Prostate gland (tissue), 2 donors: ENCODE results near the gene BDNF. TPM values are rescaled to one million over a fixed set of nuclear protein-coding genes. Genes with fewer than 3 reads are reported as not detected.

Experiments used
- DNase-seq: peaks from one replicate; pipeline ENCODE4 v3.0.0-alpha.2; 2019; ENCODE audit warnings: low spot score
- H3K27ac ChIP-seq, 2 donors: fragments of 200-600 bp; sonication (generic); 2 replicates each; pipeline ENCODE4 v1.5.1; 2017 to 2019
- H3K27me3 ChIP-seq: fragments of 200-600 bp; sonication (generic); replicated peaks from 2 replicates; pipeline ENCODE4 v1.5.1; 2019; ENCODE audit not compliant: insufficient read depth
- H3K36me3 ChIP-seq, 2 donors: fragments of 200-600 bp; sonication (generic); 1 replicate in 1 of 2; 2 replicates in 1 of 2; pipeline versions ENCODE4 v1.5.1 to v1.8.1; 2017 to 2019
- H3K4me1 ChIP-seq: fragments of 200-600 bp; sonication (generic); replicated peaks from 2 replicates; pipeline ENCODE4 v1.5.1; 2019
- H3K4me3 ChIP-seq, 2 donors: fragments of 200-600 bp; sonication (generic); 2 replicates each; pipeline ENCODE4 v1.5.1; 2017 to 2019
- H3K9me3 ChIP-seq: fragments of 200-600 bp; sonication (generic); 2 replicates; pipeline ENCODE4 v1.5.1; 2017
- CTCF ChIP-seq, 4 experiments: fragments of 200-600 bp in 2 of 4; fragments of 450-650 bp in 2 of 4; sonication (generic) in 2 of 4; IDR thresholded peaks; 1 replicate in 3 of 4; 2 replicates in 1 of 4; pipeline ENCODE4 v1.5.1; 2016 to 2019; ENCODE audit warnings: antibody characterized with exemption in 4 of 4, mild to moderate bottlenecking in 2 of 4, moderate library complexity in 2 of 4
- POLR2A ChIP-seq: fragments of 450-650 bp; IDR thresholded peaks from one replicate; pipeline ENCODE4 v1.6.1; 2016; ENCODE audit warnings: antibody characterized with exemption, mild to moderate bottlenecking
- POLR2AphosphoS5 ChIP-seq: sonication (generic); formaldehyde crosslinking; IDR thresholded peaks from one replicate; pipeline ENCODE4 v1.6.1; 2017; ENCODE audit warnings: antibody characterized with exemption
- WGBS: methylation state at CpG from one replicate; pipeline ENCODE4 v1.1.5; 2018; 5-methylcytosine and 5-hydroxymethylcytosine counted together
- intact Hi-C: fragments of 100-400 bp; cut with DNase I; formaldehyde crosslinking; loops from one replicate; pipeline ENCODE4 v1.14.2; 2022
- total RNA-seq, 2 donors: library from RNA; depleted of rRNA; stranded (reverse); fragments of >200 nt; gene quantifications; one replicate each; pipeline ENCODE4 v1.1.0, GENCODE V29; 2016

The BDNF gene
- total RNA-seq, 2 donors from 2014 or later = 0.87 to 2.5 TPM

- 94% methylated on average over 3 of the region's 3 CpGs for WGBS
- Histone ChIP-seq H3K4me3 (no peak overlapping the region), H3K9me3 (no peaks in the 10 kb centered on the region), H3K27ac (no peak overlapping the region), H3K36me3 (no peaks in the 10 kb centered on the region), H3K4me1 (no peaks in the 10 kb centered on the region), H3K27me3 (no peaks in the 10 kb centered on the region)
- intact Hi-C loops = loop anchor here (10.0 kb wide), 1 partner anchor 987 kb away; no protein-coding TSS in a partner anchor
- TF ChIP-seq POLR2AphosphoS5 (no peak), CTCF (IDR thresholded peaks at IDR 0.05) (no peak), POLR2A (no peak)
- no peak for DNase-seq
Measured at GRCh38 chr11:27707676-27708075, 7.4 kb upstream of the BDNF start.

- no peaks in the 10 kb centered on the region for H3K27me3 ChIP-seq
- 41% methylated on average over 5 of the region's 5 CpGs for WGBS
- intact Hi-C loops = loop anchor here (10.0 kb wide), 1 partner anchor 989 kb away; no protein-coding TSS in a partner anchor
- no peaks in the 10 kb centered on the region for H3K36me3 ChIP-seq
- H3K27ac ChIP-seq = no peak overlapping the region
- no peaks in the 10 kb centered on the region for H3K4me1 ChIP-seq
- TF ChIP-seq POLR2A = no peak
- peak in 3 of 4 experiments; percentile 14 to 35 (median 33) for TF ChIP-seq CTCF (IDR thresholded peaks at IDR 0.05)
- no peak for DNase-seq
- H3K4me3 ChIP-seq = no peak overlapping the region
- H3K9me3 ChIP-seq = no peaks in the 10 kb centered on the region
Measured at GRCh38 chr11:27705873-27706820, 5.9 kb upstream of the BDNF start.

- H3K27me3 ChIP-seq = peaks cover 3% of the 10 kb centered on the region
- intact Hi-C loops = loop anchor here (5.0 to 10.0 kb wide), 2 partner anchors 991 to 1454 kb away; no protein-coding TSS in a partner anchor
- 45% methylated on average over 3 of the region's 3 CpGs for WGBS
Measured at GRCh38 chr11:27703481-27703880, 3.2 kb upstream of the BDNF start.

GRCh38 chr11:27702811-27703210, 2.6 kb upstream of the BDNF start:
- no peak for TF ChIP-seq POLR2AphosphoS5
- TF ChIP-seq CTCF (IDR thresholded peaks at IDR 0.05) = no peak
- no peak for TF ChIP-seq POLR2A
- Histone ChIP-seq H3K27ac (no peak overlapping the region), H3K4me3 (no peak overlapping the region), H3K36me3 (no peaks in the 10 kb centered on the region), H3K9me3 (no peaks in the 10 kb centered on the region), H3K27me3 (peaks cover 3% of the 10 kb centered on the region), H3K4me1 (peaks cover 7% of the 10 kb centered on the region)
- WGBS = 63% methylated on average over 6 of the region's 6 CpGs
- no peak for DNase-seq
- intact Hi-C loops = loop anchor here (5.0 to 10.0 kb wide), 2 partner anchors 992 to 1454 kb away; no protein-coding TSS in a partner anchor

More at GRCh38 chr11:27703481-27703880, 3.2 kb upstream of the BDNF start:
- TF ChIP-seq POLR2A (no peak), CTCF (IDR thresholded peaks at IDR 0.05) (no peak), POLR2AphosphoS5 (no peak)
- no peak for DNase-seq
- H3K36me3 ChIP-seq = no peaks in the 10 kb centered on the region
- H3K4me3 ChIP-seq = no peak overlapping the region
- H3K4me1 ChIP-seq = peaks cover 7% of the 10 kb centered on the region
- H3K9me3 ChIP-seq = no peaks in the 10 kb centered on the region
- no peak overlapping the region for H3K27ac ChIP-seq
